GM18498 (cell line): Measurements from ENCODE around the gene PCDHA6.
"Not testable (repeated sequence)": the region's sequence is repeated elsewhere in the genome, so short reads cannot be mapped to it uniquely, and the experiment has no call there.

Source experiments
- ATAC-seq: cut with Tn5 transposase; IDR thresholded peaks from one replicate; pipeline ENCODE4 v1.9.1; 2021; ENCODE audit warnings: mild to moderate bottlenecking, moderate library complexity; ENCODE audit not compliant: unreplicated experiment

Gene PCDHA6

GRCh38 chr5:140855772-140856674 is 28.3 kb downstream of the PCDHA6 start, which contains the start of gene PCDHA10:
PCDHA10 (plus strand) TSS chr5:140855897; CDS start chr5:140856049, 152 bp downstream.
- no peak for ATAC-seq

DNA sequence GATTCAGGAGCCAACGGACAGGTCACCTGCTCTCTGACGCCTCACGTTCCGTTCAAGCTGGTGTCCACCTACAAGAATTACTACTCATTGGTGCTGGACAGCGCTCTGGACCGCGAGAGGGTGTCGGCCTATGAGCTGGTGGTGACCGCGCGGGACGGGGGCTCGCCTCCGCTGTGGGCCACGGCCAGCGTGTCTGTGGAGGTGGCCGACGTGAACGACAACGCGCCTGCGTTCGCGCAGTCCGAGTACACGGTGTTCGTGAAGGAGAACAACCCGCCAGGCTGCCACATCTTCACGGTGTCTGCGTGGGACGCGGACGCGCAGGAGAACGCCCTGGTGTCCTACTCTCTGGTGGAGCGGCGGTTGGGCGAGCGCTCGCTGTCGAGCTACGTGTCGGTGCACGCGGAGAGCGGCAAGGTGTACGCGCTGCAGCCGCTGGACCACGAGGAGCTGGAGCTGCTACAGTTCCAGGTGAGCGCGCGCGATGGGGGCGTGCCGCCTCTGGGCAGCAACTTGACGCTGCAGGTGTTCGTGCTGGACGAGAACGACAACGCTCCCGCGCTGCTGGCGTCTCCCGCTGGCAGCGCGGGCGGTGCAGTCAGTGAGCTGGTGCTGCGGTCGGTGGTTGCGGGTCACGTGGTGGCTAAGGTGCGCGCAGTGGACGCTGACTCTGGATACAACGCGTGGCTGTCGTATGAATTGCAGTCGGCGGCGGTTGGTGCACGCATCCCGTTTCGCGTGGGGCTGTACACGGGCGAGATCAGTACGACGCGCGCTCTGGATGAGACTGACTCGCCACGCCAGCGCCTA is 29.6 kb downstream of the PCDHA6 start:
- ATAC-seq: no peak

DNA sequence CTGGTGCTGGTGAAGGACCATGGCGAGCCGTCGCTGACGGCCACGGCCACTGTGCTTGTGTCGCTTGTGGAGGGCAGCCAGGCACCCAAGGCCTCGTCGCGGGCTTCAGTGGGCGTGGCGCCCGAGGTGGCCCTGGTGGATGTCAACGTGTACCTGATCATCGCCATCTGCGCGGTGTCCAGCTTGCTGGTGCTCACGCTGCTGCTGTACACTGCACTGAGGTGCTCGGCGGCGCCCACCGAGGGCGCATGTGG is 30.2 kb downstream of the PCDHA6 start:
- no peak for ATAC-seq

- ATAC-seq: no peak
Observed at GRCh38 chr5:140862441-140863295, 34.9 kb downstream of the PCDHA6 start.

GRCh38 chr5:140868721-140869554 is 41.2 kb downstream of the PCDHA6 start, which contains the start of gene PCDHA11:
PCDHA11 (plus strand) TSS chr5:140868957; CDS start chr5:140869104, 147 bp downstream.
- ATAC-seq: no peak

DNA sequence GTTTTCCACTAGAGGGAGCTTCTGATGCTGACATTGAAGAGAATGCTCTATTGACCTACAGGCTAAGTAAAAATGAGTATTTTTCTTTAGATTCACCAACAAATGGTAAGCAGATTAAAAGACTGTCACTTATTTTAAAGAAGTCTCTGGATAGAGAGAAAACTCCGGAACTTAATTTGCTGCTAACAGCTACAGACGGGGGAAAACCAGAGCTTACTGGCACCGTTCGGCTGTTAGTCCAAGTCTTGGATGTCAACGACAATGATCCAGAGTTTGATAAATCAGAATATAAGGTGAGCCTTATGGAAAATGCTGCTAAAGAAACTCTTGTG is 41.8 kb downstream of the PCDHA6 start:
- no peak for ATAC-seq

GRCh38 chr5:140870221-140871201 is 42.8 kb downstream of the PCDHA6 start:
- ATAC-seq: no peak

GRCh38 chr5:140875085-140876065 is 47.6 kb downstream of the PCDHA6 start, which contains the start of gene PCDHA12:
PCDHA12 (plus strand) TSS chr5:140875308; CDS start chr5:140875473, 165 bp downstream.
- no peak for ATAC-seq

DNA sequence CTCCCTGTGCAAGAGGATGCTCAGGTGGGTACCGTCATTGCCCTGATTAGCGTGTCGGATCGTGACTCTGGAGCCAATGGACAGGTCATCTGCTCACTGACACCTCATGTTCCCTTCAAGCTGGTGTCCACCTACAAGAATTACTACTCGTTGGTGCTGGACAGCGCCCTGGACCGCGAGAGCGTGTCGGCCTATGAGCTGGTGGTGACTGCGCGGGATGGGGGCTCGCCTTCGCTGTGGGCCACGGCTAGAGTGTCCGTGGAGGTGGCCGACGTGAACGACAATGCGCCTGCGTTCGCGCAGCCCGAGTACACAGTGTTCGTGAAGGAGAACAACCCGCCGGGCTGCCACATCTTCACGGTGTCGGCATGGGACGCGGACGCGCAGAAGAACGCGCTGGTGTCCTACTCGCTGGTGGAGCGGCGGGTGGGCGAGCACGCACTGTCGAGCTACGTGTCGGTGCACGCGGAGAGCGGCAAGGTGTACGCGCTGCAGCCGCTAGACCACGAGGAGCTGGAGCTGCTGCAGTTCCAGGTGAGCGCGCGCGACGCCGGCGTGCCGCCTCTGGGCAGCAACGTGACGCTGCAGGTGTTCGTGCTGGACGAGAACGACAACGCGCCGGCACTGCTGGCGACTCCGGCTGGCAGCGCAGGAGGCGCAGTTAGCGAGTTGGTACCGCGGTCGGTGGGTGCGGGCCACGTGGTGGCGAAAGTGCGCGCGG is 48.9 kb downstream of the PCDHA6 start:
- not testable (repeated sequence) for ATAC-seq

DNA sequence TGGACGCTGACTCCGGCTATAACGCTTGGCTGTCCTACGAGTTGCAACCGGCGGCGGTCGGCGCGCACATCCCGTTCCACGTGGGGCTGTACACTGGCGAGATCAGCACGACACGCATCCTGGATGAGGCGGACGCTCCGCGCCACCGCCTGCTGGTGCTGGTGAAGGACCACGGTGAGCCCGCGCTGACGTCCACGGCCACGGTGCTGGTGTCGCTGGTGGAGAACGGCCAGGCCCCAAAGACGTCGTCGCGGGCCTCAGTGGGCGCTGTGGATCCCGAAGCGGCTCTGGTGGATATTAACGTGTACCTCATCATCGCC is 49.5 kb downstream of the PCDHA6 start:
- no peak for ATAC-seq
